Measurements from ENCODE around the gene TP53TG5.
A peak's percentile ranks its signal among the peaks of the same experiment; 100 is the strongest.

The TP53TG5 gene

DNA sequence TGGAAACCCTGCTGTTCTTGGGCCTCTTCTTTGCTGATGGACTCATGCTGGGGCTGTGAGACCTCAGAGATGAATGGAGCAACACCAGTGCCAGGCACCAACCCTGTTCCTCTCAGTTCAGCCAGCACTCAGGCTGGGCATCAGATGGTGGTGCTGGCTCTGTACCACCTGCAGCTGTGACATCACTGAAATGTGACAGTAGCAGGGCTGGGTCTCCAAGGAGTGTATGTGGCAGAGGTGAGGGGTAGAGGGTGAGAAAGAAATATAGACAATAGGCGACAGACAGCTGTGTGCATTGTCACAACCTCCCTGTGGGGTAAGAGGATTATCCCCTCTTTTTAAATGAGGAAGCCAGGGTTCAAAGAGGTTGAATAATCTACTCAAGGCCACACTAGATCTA lies at the start of gene TP53TG5:
Gene TP53TG5 (minus strand): TSS at position 135 of the 400 bp plus-strand sequence. CDS start 89 bp downstream, at position 46.
- DNase-seq (ENCODE audit: low read depth in 2 of 2), result no peak

GRCh38 chr20:45427236-45428149 lies 49.4 kb upstream of the TP53TG5 start:
- no peak for DNase-seq (ENCODE audit: low read depth in 2 of 2)

DNA sequence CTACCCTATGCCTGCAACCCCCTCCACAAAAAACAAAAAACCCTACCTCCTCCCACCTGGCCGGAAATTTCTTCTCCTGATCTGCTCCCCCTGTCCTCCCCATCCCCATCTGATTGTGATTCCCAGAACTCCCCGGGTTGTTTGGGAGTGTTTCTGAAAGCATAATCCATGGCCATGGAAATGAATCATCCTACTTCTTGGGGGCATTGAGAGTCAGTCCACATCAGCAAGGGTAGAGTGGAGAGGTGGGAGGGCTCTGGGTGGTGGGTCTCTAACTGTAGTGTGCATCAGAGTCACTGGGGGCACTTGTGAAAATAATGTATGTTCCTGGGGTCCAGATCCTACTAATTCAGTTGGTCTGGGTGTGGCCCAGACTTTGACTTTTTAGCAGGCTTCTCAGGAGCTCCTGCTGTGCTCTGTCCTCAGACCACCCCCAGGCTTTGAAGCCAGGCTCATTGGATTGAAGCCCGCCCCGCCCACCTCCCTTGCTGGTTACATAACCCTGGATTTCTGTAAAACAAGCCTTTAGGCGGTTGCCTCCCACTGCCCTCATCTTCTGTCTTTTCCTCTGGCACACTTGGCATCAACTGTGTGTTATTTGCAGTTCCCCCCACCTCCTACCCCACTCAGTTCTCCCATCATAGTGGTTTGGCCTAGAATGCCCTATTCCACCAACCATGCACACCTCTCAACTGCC lies 48.3 kb upstream of the TP53TG5 start:
- no peak for DNase-seq (ENCODE audit: low read depth in 2 of 2)

DNA sequence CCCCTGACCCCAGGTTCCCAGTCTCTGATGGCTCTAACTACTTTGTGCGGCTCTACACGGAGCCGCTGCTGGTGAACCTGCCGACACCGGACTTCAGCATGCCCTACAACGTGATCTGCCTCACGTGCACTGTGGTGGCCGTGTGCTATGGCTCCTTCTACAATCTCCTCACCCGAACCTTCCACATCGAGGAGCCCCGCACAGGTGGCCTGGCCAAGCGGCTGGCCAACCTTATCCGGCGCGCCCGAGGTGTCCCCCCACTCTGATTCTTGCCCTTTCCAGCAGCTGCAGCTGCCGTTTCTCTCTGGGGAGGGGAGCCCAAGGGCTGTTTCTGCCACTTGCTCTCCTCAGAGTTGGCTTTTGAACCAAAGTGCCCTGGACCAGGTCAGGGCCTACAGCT lies 47.4 kb upstream of the TP53TG5 start:
- no peak for DNase-seq (ENCODE audit: low read depth in 2 of 2)

GRCh38 chr20:45423700-45424099 lies 45.6 kb upstream of the TP53TG5 start:
- DNase-seq (ENCODE audit: low read depth in 2 of 2), result no peak

DNA sequence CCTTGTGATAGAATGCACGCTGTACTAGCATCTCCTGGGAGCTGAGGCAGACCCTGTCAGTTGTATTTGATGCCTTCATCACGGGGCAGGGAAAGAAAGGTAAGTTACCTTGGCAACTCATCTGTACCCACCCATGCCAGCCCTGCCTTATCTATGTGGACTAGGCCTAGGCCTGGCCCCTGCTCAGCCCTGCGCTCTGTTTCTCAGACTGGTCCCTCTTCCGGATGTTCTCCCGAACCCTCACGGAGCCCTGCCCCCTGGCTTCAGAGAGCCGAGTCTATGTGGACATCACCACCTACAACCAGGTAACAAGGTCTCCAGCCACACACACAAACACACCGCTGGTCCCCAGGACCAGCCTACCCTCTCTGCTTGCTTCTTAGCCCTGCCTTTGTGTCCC lies 42.0 kb upstream of the TP53TG5 start:
- no peak for DNase-seq (ENCODE audit: low read depth in 2 of 2)

DNA sequence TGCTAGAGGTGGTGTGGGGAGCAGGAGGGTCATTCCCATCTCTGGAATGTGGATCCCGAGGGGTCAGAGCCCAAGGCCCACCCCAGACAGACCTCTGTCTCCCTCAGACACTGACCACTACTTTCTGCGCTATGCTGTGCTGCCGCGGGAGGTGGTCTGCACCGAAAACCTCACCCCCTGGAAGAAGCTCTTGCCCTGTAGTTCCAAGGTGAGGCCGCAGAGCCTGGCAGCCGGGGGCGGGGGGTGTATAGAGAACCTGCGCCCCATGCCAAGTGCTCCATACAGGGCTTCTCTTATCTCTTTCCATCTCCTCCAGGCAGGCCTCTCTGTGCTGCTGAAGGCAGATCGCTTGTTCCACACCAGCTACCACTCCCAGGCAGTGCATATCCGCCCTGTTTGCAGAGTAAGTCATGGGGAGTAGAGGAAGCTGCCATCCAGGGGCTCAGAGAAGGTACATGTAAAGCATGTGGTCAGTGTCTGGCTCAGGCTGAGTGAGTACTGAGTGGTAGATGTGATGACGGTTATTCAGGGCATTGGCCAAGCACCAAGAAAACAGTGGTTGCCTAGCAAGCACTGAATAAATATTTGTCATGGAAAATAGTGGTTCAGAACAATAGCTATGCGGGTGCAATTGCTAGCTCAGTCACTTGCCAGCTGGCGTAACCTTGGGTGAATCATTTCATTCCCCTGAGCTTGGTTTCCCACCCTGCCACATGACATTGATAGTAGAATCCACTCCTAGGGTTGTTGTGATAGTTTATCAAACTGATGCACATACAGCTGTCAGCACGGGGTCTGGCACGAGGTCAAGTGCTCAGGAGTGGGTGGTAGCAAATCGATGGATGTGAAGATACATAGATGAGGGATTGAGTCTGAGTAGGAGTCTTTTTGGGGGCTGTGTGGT lies 41.3 kb upstream of the TP53TG5 start:
- DNase-seq (ENCODE audit: low read depth in 2 of 2), result no peak

- DNase-seq (ENCODE audit: low read depth in 2 of 2), result no peak
These were observed 38.8 kb upstream of the TP53TG5 start for GRCh38 chr20:45416917-45417316.

- peak; percentile 73 to 82 for DNase-seq (ENCODE audit: low read depth in 2 of 2)
These were observed 37.9 kb upstream of the TP53TG5 start, which contains the start of gene PIGT for GRCh38 chr20:45415822-45416637. Gene PIGT (plus strand): TSS chr20:45416141. CDS start chr20:45416157, 16 bp downstream.

DNA sequence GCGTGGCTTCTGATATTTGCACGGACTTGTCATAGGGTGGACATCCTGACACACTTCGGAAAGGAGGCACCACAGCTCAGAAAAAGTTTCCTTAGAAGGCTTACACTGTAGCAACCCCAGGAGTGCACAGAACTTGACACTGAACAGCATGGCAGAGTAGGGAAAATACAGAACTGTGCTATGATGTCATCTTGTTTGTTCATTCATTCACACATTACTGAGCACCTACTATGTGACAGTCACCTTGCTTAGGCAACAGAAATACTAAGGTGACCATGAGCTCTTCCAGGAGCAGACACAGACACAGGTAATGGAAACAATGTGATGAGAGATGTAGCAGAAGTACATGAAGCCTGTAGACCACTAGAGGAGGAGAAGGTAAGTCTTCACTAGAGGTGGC lies 35.4 kb upstream of the TP53TG5 start:
- DNase-seq (ENCODE audit: low read depth in 2 of 2), result no peak

DNA sequence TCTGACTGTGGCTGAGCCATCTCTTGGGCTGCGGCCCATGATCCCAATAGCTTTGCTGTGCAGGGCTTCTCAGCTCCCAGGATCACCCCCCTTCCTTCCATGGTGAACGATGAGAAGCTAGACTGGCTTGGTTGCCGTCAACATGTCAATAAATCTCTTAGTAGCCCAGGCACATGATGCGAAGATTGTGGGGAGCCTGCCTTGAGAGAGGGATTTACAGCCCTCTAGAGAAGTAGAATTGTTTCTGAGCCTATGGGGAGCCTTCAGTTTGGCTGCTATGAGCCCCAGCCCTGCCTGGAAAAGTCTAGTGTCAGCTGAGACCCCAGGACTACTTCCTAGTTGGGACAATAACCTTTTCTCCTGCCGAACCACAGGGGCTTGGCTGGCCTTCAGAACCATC lies 34.5 kb upstream of the TP53TG5 start:
- DNase-seq (ENCODE audit: low read depth in 2 of 2), result no peak

DNA sequence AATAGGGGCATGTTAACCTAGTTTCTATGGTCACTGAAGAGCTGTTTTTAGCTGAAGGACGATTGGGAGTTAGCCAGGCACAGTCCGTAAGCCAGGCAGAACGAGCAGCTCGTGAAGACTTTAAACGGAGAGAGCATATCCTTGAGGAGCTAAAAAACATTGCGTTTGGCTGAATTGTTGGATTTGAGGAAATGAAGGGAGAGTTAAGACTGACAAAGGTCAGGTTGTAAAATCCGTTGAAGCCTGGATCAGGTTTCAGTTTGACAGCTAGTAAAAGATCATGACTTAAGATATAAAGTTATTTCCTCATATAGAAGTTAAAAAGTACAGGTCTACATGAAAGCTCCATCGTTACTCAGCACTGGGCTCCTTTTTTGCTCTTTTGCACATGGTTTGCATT lies 32.8 kb upstream of the TP53TG5 start:
- no peak for DNase-seq (ENCODE audit: low read depth in 2 of 2)

GRCh38 chr20:45409521-45410272 lies 31.6 kb upstream of the TP53TG5 start:
- DNase-seq (ENCODE audit: low read depth in 2 of 2), result no peak

GRCh38 chr20:45408646-45409213 lies 30.6 kb upstream of the TP53TG5 start:
- DNase-seq (ENCODE audit: low read depth in 2 of 2), result no peak

GRCh38 chr20:45407783-45408645 lies 29.9 kb upstream of the TP53TG5 start, which contains the start of gene DBNDD2:
Gene DBNDD2 (plus strand): TSS chr20:45408289. CDS start chr20:45408468, 179 bp downstream.
- no peak for DNase-seq (ENCODE audit: low read depth in 2 of 2)

DNA sequence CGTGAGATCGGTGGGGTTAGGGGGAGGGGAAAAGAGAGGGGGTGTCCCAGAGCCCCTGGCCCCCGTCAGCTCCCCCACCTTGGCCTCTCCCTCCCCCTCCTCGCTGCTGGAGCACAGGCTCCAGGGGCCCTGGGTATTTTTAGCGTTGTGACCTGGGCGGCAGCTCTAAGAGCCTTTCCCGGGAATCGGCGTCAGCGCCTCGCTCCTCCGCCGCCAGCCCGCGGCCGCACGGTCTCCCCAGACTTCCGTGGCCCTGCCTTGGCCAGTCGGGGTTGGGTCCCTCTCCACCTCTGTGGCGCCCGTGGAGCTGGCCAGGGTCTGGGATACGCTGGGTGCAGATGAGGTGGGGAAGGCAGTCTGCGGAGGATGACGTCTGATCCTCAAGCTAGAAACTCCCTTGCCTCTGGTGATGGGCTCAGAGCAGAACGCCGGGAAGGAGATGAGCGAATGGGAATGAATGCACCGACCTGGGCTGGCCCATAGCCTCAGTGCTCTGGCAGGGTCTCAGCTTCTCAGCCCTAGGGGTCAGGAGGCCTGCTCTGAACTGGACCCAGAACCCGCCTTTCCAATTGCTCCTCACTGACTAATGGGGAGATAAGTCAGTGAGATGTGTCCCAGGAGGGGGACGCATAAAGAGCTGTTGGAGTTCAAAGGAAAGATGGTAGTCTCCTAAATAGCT lies 29.1 kb upstream of the TP53TG5 start:
- DNase-seq (ENCODE audit: low read depth in 2 of 2), result no peak

DNA sequence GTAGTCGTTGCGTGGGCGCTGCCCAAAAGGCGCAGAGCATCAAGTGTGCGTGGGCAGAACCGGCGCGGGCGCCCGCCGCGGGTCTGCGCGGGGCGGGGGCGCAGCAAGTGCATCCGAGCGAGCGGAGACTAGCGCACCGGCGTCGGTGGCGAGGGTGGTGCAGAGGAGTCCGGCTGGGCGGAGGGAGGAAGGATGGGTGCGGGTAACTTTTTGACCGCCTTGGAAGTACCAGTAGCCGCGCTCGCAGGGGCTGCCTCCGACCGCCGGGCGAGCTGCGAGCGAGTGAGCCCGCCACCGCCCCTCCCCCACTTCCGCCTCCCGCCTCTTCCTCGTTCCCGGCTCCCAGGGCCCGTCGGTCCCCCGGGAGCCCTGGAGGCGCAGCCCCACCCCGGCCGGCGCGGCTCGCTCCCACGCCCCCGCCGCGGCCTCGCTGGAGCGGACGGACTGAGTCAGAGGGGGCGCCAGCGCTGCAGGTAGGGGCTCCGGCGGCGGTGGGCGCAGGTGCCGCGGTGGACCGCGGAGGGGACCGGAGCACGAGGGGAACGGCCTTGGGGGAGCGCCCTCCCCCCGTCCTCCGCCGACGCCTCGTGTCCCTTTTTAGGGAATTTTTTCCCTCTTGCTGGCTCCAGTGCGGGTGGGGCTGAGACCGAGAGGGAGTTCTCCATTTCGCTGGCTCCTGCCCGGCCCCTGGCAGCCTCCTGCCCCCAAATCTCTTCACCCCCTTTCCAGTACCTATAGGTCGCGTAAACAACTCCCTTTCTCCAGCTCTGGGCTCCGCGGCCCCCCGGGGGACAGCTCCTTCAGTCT lies 28.3 kb upstream of the TP53TG5 start:
- peak; percentile 28 to 39 for DNase-seq (ENCODE audit: low read depth in 2 of 2)

All from stimulated activated CD8-positive, alpha-beta memory T cell treated with anti-CD3 and anti-CD28 coated beads, Interleukin-2, amount 100 ng/mL, for 48 hours (primary cell).